OCI-LY3 (cell line): ENCODE results near the gene ESD.

Experiments used
- CTCF ChIP-seq: fragments of 200-600, 300-600 bp; sonication (generic); IDR thresholded peaks from 2 replicates; pipeline ENCODE4 v1.5.1; 2014; ENCODE audit warnings: antibody characterized with exemption, low read length, low read depth
- EZH2phosphoT487 ChIP-seq: fragments of 200-600 bp; shearing (Covaris generic); IDR thresholded peaks from 2 replicates; pipeline ENCODE4 v1.6.1; 2018; ENCODE audit warnings: antibody characterized with exemption, mixed run types, low read depth

- TF ChIP-seq CTCF (no peak), EZH2phosphoT487 (no peak)
These were observed 57.4 kb downstream of the ESD start for GRCh38 chr13:46739447-46740098.
